GM06990 (cell line): ENCODE results near the gene ZNF544.
"Not testable (repeated sequence)": the region's sequence is repeated elsewhere in the genome, so short reads cannot be mapped to it uniquely, and the experiment has no call there.

ENCODE experiments used
- DNase-seq: peaks from one replicate; pipeline ENCODE4 v3.0.0-alpha.2; 2011; ENCODE audit not compliant: insufficient read length; ENCODE audit errors: extremely low read depth
- H3K27me3 ChIP-seq: replicated peaks from 2 replicates; pipeline ENCODE4 v1.6.0; 2011; ENCODE audit warnings: low read length; ENCODE audit not compliant: control insufficient read depth, insufficient read depth
- H3K36me3 ChIP-seq: 2 replicates; pipeline ENCODE4 v1.5.1; 2011; ENCODE audit warnings: low read length; ENCODE audit not compliant: control insufficient read depth, insufficient read depth
- H3K4me3 ChIP-seq: replicated peaks from 2 replicates; pipeline ENCODE4 v1.5.1; 2011; ENCODE audit warnings: low read depth, mild to moderate bottlenecking, control low read depth, low read length
- CTCF ChIP-seq: IDR thresholded peaks from 2 replicates; pipeline ENCODE4 v1.5.1; 2011; ENCODE audit warnings: low read length, control low read depth, mild to moderate bottlenecking, inconsistent platforms; ENCODE audit not compliant: insufficient read depth, poor library complexity, severe bottlenecking

ZNF544 gene

GRCh38 chr19:58237324-58237723 is 8.6 kb downstream of the ZNF544 start:
- Histone ChIP-seq H3K36me3 (peaks cover 29% of the 10 kb centered on the region), H3K27me3 (no peaks in the 10 kb centered on the region), H3K4me3 (no peak overlapping the region)
- DNase-seq: no peak
- no peak for TF ChIP-seq CTCF

- Histone ChIP-seq H3K27me3 (no peaks in the 10 kb centered on the region), H3K36me3 (peaks cover 45% of the 10 kb centered on the region), H3K4me3 (no peak overlapping the region)
- no peak for TF ChIP-seq CTCF
- DNase-seq: no peak
Measured at GRCh38 chr19:58243351-58243750, 14.6 kb downstream of the ZNF544 start.

- Histone ChIP-seq H3K36me3 (peaks cover 43% of the 10 kb centered on the region), H3K4me3 (no peak overlapping the region)
- no peak for TF ChIP-seq CTCF
Measured at GRCh38 chr19:58248886-58249285, 20.2 kb downstream of the ZNF544 start.

GRCh38 chr19:58252102-58252685 is 23.5 kb downstream of the ZNF544 start:
- no peaks in the 10 kb centered on the region for H3K27me3 ChIP-seq
- no peak for DNase-seq
- no peak overlapping the region for H3K4me3 ChIP-seq
- no peak for TF ChIP-seq CTCF
- peaks cover 29% of the 10 kb centered on the region for H3K36me3 ChIP-seq

More at GRCh38 chr19:58248886-58249285, 20.2 kb downstream of the ZNF544 start:
- H3K27me3 ChIP-seq: no peaks in the 10 kb centered on the region
- no peak for DNase-seq

GRCh38 chr19:58258259-58258658 is 29.5 kb downstream of the ZNF544 start:
- DNase-seq, H3K27me3 ChIP-seq, H3K4me3 ChIP-seq: not testable (repeated sequence)
- peaks cover 14% of the 10 kb centered on the region for H3K36me3 ChIP-seq

- no peak for TF ChIP-seq CTCF
- DNase-seq: no peak
- peaks cover 3% of the 10 kb centered on the region for H3K36me3 ChIP-seq
Measured at GRCh38 chr19:58261600-58261967, 32.9 kb downstream of the ZNF544 start.

More at GRCh38 chr19:58261600-58261967, 32.9 kb downstream of the ZNF544 start:
- Histone ChIP-seq H3K27me3 (no peaks in the 10 kb centered on the region), H3K4me3 (no peak overlapping the region)
